GM15510 (cell line): Measurements from ENCODE around the gene ZNF317.

Source experiments
- POLR2A ChIP-seq: IDR thresholded peaks from 3 replicates; pipeline ENCODE4 v1.6.1; 2011; ENCODE audit warnings: borderline replicate concordance; ENCODE audit not compliant: insufficient read length; ENCODE audit errors: extremely low read depth

Gene ZNF317

DNA sequence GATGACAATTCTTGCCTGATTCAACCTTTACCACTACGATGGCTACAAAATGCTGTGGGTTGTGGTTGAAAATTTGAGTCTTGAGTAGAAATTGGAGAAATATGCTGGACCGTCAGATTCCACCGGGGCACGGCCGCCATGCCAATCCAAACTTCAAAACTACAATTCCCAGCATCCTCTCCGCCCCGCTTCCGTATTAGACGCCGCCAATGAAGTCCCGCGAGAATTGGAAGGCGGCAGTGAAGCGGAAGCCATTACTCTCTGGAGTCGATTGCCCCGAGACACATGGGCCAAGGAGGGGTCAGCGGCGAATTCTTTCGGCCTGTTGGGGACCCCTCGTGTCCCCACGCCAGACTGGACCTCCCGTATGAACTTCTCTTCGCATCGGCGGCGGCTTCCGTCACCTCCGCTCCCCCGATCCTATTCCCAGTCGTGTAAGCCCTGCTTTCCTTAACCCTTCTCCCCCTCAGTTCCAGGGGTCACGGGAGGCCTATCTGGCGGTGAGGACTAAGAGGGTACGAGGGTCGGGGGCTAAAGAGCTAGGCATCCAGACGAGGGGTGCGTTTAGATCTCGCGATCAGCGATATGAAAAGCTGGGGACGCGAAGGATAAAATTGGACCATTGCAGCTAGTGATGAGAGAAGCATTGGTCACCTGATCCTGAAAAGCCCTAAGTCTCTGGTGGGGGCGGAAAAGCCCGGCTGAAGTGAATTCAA, at the start of gene ZNF317:
TSS of gene ZNF317 (plus strand) at position 239 of the 716 bp plus-strand sequence. CDS start 15,620 bp downstream, outside the sequence.
- peak; percentile 77 for TF ChIP-seq POLR2A

DNA sequence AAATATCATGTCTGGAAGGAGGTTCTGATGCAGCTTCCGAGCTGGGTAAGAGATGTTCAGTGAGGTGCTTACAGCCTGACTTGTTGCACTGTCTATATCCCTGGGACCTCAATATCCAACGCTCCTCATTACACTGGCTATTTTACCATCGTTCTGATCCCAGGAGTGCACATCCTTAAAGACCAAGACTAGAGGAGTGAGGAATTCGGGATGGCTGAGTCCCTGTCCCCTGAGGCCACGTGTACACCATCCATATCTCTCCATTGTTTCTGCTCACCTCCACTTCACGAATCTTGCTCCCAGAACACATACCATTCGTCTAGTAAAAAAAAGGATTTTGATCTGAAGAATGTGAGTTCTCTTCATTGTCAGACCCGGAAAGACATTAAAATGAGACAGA, 32.8 kb upstream of the ZNF317 start, which contains the start of gene OR7G2:
TSS of gene OR7G2 (minus strand) at position 101 of the 400 bp plus-strand sequence. CDS start 4,232 bp downstream, outside the sequence.
- no peak for TF ChIP-seq POLR2A

DNA sequence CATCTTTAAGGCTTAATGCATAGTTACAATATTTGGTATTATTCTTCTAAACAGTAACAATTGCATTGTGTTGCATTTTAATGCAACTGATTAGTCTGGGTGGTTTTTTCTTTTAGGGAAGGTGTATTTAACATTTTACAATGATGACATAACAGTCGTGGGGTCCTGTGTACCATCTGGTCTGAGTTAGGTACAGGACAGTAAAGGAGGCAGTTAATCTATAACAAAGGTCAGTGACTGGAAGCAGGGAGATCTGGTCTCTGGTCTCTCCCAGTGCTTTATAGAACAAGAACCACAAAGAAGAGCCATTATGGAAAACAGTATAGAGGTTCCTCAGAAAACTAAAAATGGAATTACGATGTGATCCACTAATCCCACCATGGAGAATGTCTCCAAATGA, 30.2 kb upstream of the ZNF317 start:
- no peak for TF ChIP-seq POLR2A

DNA sequence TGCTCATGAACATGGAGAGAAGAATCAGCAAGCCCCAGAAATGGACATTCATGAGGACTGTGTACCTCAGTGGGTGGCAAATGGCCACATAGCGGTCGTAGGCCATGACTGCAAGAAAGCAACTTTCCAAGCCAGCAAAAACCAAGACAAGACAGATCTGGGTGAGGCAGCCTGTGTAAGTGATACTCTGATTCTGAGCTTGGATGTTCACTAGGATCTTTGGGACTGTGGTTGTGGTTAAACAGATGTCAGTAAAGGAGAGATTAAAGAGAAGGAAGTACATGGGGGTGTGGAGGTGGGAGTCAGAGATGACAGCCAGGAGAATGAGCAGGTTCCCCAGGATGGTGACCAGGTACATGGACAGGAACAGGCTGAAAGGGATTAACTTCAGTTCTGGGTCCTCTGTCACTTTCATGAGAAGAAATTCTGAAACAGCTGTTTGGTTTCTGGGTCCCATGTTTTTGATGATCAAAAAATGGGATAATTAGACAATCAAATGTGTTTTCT, 24.8 kb upstream of the ZNF317 start, which contains the start of gene OR7G1:
TSS of gene OR7G1 (minus strand) at position 457 of the 507 bp plus-strand sequence. CDS start at position 457, 0 bp downstream.
- TF ChIP-seq POLR2A: no peak

DNA sequence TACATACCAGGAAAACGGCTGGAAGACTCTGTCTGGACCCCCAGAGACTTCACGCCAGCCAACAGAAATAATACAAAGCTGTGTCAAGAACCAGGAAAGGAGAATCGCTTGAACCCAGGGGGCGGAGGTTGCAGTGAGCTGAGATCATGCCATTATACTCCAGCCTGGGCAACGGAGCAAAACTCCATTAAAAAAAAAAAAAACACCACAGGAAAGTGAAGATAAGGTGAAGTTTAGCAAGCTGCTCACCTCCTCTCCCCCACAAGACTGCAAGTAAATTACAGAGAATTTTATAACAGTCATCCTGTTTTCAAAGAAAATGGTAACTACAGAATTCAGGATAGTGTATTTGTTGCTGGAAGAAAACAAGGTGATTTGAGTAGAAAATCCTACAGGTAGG, 23.6 kb upstream of the ZNF317 start:
- no peak for TF ChIP-seq POLR2A

DNA sequence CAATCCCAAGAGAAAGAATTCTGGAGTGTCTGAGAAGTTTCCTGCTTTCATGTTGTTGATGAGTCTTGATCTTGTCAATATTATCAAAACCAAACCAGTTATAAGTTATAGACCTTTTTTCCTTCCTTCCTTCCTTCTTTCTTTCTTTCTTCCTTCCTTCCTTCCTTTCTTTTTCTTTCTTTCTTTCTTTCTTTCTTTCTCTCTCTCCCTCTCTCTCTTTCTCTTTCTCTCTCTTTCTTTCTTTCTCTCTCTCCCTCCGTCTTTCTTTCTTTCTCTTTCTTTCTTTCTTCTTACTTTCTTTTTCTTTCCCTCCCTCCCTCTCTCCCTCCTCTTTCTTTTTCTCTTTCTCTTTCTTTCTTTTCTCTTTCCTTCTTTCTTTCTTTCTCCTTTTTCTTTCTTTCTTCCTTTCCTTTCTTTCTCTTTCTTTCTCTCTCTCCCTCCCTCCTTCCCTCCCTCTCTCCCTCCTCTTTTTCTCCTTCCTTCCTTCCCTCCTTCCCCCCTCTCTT, 13.2 kb upstream of the ZNF317 start, which contains the start of gene OR7G3:
TSS of gene OR7G3 (minus strand) at position 51 of the 506 bp plus-strand sequence. CDS start at position 51, 0 bp downstream.
- TF ChIP-seq POLR2A: no peak

DNA sequence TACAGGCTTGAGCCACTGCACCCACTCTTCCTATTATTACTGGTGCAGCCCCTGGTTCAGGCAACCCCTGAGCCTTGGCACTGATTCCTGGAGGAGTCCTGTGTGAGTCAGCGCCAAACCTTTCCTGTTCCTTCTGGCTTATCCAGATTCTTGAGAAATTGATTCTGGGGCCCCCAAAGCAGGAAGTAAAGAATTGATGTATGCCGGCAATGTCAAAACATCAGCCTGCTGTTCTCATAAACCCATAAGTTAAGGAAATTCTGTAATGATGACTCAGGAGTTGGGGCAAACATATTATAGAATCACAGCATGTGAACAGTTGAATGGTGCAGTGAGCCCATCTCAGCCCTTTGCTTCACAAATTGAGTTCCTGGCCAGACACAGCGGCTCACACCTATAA, 12.0 kb upstream of the ZNF317 start:
- TF ChIP-seq POLR2A: no peak

DNA sequence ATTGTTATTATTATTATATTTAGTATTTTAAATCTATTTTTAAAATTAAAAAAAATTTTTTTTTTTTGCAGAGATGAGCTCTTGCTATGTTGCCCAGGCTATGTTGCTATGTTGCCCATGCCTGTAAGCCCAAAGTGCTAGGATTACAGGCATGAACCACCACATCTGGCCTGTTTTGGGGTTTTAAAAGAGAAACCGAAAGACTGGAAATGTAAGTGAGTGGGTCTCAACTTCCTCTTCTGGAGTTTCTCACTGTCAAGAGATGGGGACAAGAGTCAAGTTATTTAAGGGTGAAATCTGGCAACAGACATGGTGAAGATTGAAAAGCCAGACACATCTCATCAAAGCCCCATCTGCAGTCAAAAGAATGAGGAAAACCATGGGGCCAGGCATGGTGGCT, 9.2 kb upstream of the ZNF317 start:
- TF ChIP-seq POLR2A: no peak

DNA sequence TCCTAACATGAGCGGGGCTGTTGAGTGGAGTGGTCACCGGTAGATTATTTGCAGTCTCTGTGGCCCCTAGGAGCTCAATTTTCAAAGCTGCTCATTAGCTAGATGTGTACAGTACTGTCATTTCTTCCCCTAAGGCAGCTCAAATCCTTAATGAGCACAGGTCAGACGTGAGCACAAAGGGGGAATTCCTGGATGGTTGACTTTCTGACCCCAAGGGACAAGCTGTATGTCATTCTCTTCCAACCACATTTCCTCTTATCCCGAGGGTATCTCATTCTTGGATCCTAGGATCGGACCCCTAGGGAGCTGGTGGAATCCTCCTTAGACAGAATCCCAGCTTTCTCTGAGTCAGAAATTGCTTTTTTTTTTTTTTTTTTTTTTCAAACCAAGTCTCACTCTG, 7.8 kb upstream of the ZNF317 start:
- TF ChIP-seq POLR2A: no peak

DNA sequence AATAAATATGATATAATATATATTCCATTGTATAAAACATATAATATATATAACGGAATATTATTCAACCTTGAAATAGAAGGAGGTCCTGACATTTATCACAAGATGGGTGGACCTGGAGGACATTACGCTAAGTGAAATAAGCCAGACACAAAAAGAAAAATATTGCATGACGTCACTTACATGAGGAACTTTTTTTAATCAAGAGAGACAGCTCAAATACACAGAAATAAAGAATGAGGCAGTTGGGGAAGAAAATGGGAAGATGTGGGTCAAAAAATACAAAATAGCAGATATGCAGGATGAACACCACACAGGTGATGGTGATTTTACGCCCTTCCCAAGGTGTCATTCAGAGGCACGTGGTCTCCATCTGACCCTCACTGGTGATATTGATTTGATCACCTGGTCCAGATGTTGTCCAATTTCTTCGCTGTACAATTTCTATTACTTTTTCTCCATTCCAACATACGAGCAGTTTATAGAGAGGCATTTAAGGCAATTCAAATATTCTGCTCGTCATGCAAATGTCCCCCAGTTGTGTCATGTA, 513 bp upstream of the ZNF317 start:
- TF ChIP-seq POLR2A: no peak

DNA sequence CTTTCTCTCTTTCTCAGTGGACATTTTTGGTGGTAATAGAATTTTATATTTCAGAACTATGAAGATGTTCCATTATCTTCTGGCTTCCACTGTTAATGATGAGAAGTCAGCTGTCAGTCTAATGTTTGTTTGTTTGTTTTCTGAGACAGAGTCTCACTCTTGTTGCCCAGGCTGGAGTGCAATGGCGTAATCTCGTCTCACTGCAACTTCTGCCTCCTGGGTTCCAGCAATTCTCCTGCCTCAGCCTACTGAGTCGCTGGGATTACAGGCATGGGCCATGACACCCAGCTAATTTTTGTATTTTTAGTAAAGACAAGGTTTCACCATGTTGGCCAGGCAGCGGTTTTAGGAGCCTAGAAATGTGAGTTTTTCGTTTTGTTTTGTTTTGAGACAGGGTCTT, 4.7 kb downstream of the ZNF317 start:
- TF ChIP-seq POLR2A: no peak

DNA sequence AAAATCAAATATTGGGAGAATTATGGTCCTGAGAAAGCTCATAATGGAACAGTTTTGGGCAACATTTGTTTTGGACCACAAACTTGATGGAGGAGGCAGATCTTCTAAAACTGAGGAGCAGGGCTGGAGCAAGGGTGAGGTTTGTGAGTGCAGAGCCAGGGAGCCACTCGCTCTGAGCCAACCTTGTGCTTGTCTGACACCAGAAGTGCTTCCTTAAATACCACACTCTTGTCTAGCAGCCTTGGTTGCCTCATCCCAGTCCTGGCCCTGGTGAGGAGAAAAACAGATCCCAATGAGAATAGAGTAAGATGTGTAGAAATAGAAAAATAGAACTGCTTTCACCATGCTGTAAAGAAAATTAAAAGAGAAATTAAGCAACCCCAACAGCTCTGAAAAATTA, 6.7 kb downstream of the ZNF317 start:
- no peak for TF ChIP-seq POLR2A

DNA sequence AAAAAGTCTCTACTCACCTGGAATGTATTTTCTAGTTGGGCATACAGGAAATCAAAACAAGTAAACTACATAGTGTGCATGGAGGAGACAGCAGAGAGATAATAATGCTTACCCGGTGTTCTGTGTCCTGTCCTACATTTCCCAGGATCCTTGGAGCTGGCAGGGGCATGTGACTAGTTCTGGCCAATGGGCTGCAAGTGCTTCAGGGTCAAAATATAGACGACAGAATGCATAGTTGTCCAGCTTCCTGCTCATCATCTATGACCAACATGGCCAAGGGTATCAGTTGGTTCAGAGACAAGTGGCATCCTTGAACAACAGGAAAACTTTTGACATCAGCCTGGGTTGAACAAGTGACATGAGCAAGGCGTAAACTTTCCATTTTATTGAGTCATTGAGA, 8.5 kb downstream of the ZNF317 start:
- TF ChIP-seq POLR2A: no peak

DNA sequence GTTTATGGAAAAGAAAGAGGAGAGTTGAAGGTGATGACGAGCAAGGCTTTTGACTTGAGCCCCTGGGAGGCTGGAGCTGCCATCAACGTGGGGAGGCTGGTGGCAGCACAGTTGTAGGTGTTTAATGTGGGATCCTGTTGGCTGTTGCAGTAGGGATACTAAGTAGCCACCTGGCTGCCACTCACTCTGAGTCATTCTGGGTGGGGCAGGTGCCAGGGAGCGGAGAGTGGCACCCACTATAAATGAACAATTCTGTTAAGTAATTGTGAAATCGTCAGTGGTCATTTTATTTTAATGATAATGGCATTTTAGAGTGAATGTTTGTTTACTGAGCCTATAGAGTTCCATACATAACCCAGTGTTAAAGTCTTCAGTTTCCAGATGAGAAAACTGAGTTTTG, 9.8 kb downstream of the ZNF317 start:
- no peak for TF ChIP-seq POLR2A

DNA sequence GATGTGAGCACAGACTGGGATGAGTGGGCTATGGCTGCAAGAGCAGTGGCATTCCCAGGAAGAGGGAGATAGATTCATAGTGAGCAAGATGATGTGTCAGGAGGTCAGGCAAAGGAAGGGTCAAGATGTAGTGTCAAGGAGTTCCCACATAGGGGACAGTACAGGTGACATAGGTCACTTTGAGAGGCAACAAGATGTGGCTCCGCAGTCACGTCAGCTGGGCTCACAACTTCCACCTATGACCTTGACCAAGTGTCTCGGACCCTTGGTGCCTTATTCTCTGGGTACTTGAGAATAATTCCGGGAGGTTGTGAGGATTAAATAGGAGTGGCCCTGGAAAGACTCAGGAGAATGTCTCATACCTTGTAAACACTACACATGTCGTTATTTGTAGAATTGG, 10.5 kb downstream of the ZNF317 start:
- no peak for TF ChIP-seq POLR2A

DNA sequence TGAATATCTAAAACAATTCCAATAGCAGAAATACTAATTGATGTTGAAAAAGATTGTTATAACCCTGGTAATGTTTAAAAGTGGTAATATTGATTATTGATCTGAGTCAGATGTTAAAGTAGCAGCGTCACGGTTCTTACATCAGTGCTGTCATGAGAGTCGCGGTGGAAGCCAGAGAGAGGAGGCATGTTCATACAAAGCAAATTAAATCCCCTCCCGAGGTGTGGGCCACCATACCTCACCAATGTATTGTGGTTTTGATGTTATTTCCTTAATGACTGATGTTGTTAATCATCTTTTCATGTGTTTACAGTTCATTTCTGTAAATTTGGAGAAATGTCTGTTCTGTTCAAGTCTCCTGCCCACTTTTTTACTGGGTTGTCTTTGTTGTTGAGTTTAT, 11.2 kb downstream of the ZNF317 start:
- no peak for TF ChIP-seq POLR2A

DNA sequence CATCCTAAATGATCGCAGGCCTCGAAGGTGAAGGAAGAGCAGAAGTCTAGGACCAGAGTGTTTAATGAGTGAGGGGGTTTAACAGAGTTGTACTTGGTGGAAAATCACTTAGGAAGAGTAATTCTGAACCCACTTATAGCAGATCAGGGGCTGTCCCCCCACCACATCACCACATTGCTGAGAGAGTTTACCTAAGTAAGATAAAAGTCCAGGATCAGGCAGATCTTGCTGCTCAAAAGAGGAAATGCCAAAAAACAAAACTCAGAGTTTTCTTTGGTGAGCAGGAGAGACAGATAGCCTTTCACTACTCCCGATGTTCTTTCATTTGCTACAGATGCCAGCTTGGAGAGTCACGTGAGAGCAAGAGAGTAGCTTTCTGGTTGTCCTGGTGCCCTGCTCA, 15.4 kb downstream of the ZNF317 start:
- TF ChIP-seq POLR2A: no peak

DNA sequence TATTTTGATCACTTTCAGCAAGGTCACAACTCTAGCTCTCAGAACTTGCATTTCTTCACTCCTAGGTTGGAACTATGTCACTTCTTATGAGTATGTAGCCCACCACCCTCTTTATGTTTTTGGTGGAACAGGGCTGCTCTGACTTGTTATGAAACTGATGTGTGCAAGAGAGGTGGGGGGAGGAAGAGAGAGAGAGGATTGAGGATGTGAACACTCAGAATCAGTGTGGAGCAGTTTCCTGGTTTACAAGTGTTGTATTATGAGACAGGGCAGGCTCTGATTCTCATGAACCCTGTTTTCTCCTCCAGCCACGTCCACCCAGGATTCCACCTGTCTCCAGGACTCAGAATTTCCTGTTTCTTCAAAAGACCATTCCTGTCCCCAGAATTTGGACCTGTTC, 16.1 kb downstream of the ZNF317 start:
- TF ChIP-seq POLR2A: no peak
